Muscle layer of colon (tissue), 2 donors: ENCODE data around the gene ANO1.

Experiments used
- H3K27ac ChIP-seq: one replicate; pipeline ENCODE4 v1.7.0; 2013; ENCODE audit warnings: low read depth, mild to moderate bottlenecking, low read length, moderate library complexity
- H3K27me3 ChIP-seq, 2 donors: one replicate each; pipeline ENCODE4 v1.7.0; 2013; ENCODE audit warnings: low read length in 2 of 2, mild to moderate bottlenecking in 2 of 2; ENCODE audit not compliant: insufficient read depth in 2 of 2, control insufficient read depth in 1 of 2
- H3K36me3 ChIP-seq: one replicate; pipeline ENCODE4 v1.7.0; 2013; ENCODE audit warnings: mild to moderate bottlenecking, low read length; ENCODE audit not compliant: insufficient read depth
- H3K4me1 ChIP-seq: one replicate; pipeline ENCODE4 v1.7.0; 2013; ENCODE audit warnings: mild to moderate bottlenecking, low read length; ENCODE audit not compliant: insufficient read depth
- H3K4me3 ChIP-seq, 2 donors: one replicate each; pipeline ENCODE4 v1.7.0; 2013; ENCODE audit warnings: low read length in 2 of 2, low read depth in 1 of 2, mild to moderate bottlenecking in 1 of 2, moderate library complexity in 1 of 2
- H3K9ac ChIP-seq: one replicate; pipeline ENCODE4 v1.7.0; 2013; ENCODE audit warnings: low read length
- H3K9me3 ChIP-seq: one replicate; pipeline ENCODE4 v1.7.0; 2013; ENCODE audit warnings: mild to moderate bottlenecking, low read length
- donor health status: abdominal sarcoma.
- donor health status: Adenocarcinoma of cecum.

Gene ANO1

DNA sequence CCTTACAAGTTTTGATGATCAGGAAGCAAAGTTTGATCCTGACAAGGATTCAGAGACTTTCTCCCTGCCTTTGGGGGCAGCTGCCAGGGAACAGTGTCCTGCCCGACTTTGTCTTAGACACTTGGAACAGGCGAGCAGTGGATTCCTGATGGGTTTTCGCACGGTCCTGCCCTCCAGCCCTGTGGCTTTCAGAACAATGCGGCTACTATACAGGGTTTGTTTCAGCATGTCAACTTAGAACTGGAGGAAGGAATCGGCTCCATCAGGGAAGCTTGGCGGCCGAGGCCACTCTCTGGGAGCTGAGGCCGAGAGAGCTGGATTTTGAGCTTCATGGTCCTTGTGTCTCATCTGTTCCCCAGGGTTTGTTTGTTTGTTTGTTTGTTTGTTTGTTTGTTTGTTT is 11.5 kb downstream of the ANO1 start:
- peaks cover 19% of the 10 kb centered on the region for H3K4me1 ChIP-seq
- no peak overlapping the region for H3K9ac ChIP-seq
- peaks cover 0 to 18% of the 10 kb centered on the region in 2 donors for H3K27me3 ChIP-seq
- no peaks in the 10 kb centered on the region for H3K9me3 ChIP-seq
- H3K36me3 ChIP-seq, result no peaks in the 10 kb centered on the region
- no peak overlapping the region for H3K4me3 ChIP-seq
- no peak overlapping the region for H3K27ac ChIP-seq

GRCh38 chr11:70090961-70091381 is 12.9 kb downstream of the ANO1 start:
- Histone ChIP-seq H3K9me3 (no peaks in the 10 kb centered on the region), H3K4me1 (peaks cover 19% of the 10 kb centered on the region), H3K9ac (no peak overlapping the region), H3K27ac (no peak overlapping the region), H3K36me3 (no peaks in the 10 kb centered on the region), H3K27me3 (peaks cover 0 to 7% of the 10 kb centered on the region in 2 donors), H3K4me3 (no peak overlapping the region)

DNA sequence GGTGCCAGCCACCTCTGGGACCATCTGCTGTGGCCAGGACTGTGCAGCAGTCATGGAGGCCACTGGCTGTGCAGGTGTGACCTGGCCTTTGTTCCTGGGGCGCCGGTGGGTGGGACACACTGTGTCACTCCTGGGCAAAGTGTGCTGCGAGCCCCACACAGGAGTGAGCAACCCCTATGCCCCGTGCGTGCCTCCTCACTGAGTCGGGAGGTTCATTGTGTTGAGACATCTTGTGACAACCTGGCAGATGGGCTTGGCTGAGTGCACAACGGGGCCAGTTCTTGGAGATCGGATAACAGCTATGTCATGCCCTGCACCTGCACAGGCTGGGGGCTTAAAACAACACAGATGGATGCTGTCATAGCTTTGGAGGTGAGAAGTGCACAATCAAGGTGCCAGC is 13.5 kb downstream of the ANO1 start:
- Histone ChIP-seq H3K9me3 (no peaks in the 10 kb centered on the region), H3K27ac (no peak overlapping the region), H3K4me3 (no peak overlapping the region), H3K9ac (no peak overlapping the region), H3K36me3 (no peaks in the 10 kb centered on the region), H3K4me1 (peaks cover 19% of the 10 kb centered on the region), H3K27me3 (peaks cover 0 to 7% of the 10 kb centered on the region in 2 donors)

- Histone ChIP-seq H3K27ac (no peak overlapping the region), H3K9me3 (no peaks in the 10 kb centered on the region), H3K27me3 (peaks cover 0 to 7% of the 10 kb centered on the region in 2 donors), H3K9ac (no peak overlapping the region), H3K4me1 (peaks cover 19% of the 10 kb centered on the region), H3K36me3 (no peaks in the 10 kb centered on the region), H3K4me3 (no peak overlapping the region)
Measured at GRCh38 chr11:70092959-70093715, 15.0 kb downstream of the ANO1 start.

- Histone ChIP-seq H3K36me3 (no peaks in the 10 kb centered on the region), H3K9me3 (no peaks in the 10 kb centered on the region), H3K4me3 (no peak overlapping the region), H3K4me1 (peaks cover 14% of the 10 kb centered on the region), H3K27me3 (peaks cover 0 to 12% of the 10 kb centered on the region in 2 donors), H3K9ac (no peak overlapping the region), H3K27ac (no peak overlapping the region)
Measured at GRCh38 chr11:70095541-70096252, 17.6 kb downstream of the ANO1 start.

DNA sequence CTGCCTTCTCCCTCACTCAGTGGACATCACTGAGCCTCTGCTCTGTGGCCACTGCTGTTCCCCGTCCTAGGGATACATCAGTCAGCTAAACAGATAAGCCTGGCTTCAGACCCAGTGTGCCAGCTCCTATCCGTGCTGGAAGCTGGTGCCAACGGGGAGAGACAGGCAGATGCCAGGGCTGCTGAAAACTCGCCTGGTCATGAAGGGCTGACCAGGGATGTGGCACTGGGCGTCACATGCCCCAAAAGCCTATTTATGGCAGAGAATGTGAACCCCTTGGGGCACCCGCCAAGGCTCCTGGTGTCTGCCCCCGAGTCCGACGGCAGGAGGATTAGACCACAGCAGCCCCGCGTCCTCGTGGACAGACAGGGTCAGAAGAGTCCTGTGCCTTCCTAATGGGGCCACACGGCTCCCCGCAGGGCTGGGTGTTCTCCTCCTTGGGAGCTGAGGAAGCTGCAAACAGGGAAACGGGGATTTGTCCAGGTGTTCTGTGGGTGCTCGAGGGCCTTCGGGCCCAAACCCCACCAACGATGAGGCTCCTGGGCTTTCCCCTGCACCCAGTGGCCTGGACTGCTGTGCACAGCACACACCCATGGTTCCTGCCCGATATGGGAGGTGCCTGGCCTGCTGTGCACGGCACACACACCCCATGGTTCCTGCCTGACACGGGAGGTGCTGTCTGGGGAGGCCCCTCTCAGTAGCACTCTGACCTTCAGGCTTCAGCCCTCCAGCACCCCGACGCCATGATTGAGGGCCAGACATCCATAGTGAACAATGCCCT is 19.9 kb downstream of the ANO1 start:
- H3K36me3 ChIP-seq, result no peaks in the 10 kb centered on the region
- H3K4me1 ChIP-seq, result no peaks in the 10 kb centered on the region
- no peak overlapping the region for H3K27ac ChIP-seq
- H3K9ac ChIP-seq, result no peak overlapping the region
- H3K27me3 ChIP-seq, result peaks cover 0 to 14% of the 10 kb centered on the region in 2 donors
- H3K9me3 ChIP-seq, result no peaks in the 10 kb centered on the region
- no peak overlapping the region for H3K4me3 ChIP-seq

- Histone ChIP-seq H3K27me3 (peaks cover 0 to 10% of the 10 kb centered on the region in 2 donors), H3K9me3 (no peaks in the 10 kb centered on the region), H3K27ac (no peak overlapping the region), H3K9ac (no peak overlapping the region), H3K36me3 (no peaks in the 10 kb centered on the region), H3K4me1 (no peaks in the 10 kb centered on the region), H3K4me3 (no peak overlapping the region)
Measured at GRCh38 chr11:70098936-70099335, 20.8 kb downstream of the ANO1 start.

DNA sequence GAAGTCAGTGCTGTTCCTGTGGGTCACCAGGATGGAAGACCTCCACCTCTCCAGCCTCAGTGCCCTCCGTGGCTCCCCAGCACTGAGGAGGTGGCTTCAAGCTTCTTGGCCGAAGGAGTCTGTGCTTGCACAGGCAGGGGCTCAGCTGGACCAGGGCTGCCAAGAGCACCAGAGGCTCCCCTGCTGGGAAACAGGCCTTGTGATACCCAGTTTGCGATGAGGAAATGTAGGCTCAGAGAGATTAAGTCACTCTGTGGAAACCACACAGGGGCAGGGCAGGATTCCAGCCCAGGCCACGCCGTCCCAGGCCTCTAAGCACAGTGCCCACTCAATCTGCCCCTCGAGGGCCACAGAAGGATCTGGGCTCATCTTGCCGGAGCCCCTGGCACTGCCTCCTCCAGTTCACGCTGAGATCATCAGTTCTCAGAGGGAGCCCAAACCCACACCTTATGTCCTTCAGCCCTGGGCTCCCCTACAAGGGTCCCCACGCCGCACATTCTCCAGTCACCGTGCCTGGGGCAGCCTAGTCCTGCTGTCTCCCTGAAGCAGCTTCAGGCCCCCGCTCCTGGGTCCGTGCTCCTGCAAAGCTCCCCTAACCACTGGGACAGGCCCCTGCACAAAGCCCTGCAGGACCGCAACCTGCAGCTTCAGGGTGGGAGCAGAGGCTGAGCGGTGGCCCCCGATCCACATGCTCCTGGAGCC is 21.6 kb downstream of the ANO1 start:
- H3K9ac ChIP-seq, result no peak overlapping the region
- H3K27me3 ChIP-seq, result peaks cover 0 to 7% of the 10 kb centered on the region in 2 donors
- H3K4me1 ChIP-seq, result no peaks in the 10 kb centered on the region
- H3K27ac ChIP-seq, result no peak overlapping the region
- no peaks in the 10 kb centered on the region for H3K9me3 ChIP-seq
- H3K4me3 ChIP-seq, result no peak overlapping the region
- no peaks in the 10 kb centered on the region for H3K36me3 ChIP-seq

GRCh38 chr11:70100280-70100603 is 22.1 kb downstream of the ANO1 start:
- Histone ChIP-seq H3K4me3 (no peak overlapping the region), H3K27ac (no peak overlapping the region), H3K9ac (no peak overlapping the region), H3K27me3 (peaks cover 0 to 7% of the 10 kb centered on the region in 2 donors), H3K9me3 (no peaks in the 10 kb centered on the region), H3K4me1 (no peaks in the 10 kb centered on the region), H3K36me3 (no peaks in the 10 kb centered on the region)

- Histone ChIP-seq H3K4me3 (no peak overlapping the region), H3K4me1 (peaks cover 3% of the 10 kb centered on the region), H3K27me3 (peaks cover 0 to 7% of the 10 kb centered on the region in 2 donors), H3K9ac (no peak overlapping the region), H3K9me3 (no peaks in the 10 kb centered on the region), H3K36me3 (no peaks in the 10 kb centered on the region), H3K27ac (no peak overlapping the region)
Measured at GRCh38 chr11:70100791-70101190, 22.7 kb downstream of the ANO1 start.
